ENCODE results near the gene SPI1.

Gene SPI1

DNA sequence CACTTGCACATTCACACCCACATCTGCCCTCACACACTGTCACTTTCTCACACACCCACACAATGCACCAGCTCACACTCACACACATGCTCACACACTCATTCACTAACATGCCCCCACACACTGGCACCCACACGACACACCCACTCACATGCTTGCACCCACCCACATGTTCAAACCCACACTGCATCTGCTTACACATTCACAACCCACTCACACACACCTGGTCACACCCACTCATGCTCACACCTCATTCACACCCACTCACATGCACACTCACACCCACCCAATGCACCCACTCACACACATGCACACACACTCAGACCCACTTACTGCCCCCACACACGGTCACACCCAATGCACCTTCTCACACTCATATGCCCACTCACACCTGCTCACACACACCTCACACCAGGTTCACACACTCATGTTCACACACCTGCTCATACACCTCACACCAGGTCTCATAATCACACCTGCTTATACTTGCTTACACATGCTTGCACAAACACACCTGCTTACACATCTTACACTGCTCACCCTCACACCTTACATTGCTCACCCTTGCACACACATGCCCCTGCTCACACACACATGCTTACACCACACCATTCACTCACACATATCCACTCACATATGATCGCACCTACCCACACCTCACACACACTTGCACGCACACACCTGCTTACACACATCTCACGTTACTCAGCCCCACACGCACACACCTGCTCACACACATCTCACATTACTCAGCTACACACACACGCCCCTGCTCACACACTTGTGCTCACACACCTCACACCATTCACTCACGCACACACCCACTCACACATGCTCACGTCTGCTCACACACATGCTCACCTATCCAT, 22.0 kb downstream of the SPI1 start:
- no peak for DNase-seq

DNA sequence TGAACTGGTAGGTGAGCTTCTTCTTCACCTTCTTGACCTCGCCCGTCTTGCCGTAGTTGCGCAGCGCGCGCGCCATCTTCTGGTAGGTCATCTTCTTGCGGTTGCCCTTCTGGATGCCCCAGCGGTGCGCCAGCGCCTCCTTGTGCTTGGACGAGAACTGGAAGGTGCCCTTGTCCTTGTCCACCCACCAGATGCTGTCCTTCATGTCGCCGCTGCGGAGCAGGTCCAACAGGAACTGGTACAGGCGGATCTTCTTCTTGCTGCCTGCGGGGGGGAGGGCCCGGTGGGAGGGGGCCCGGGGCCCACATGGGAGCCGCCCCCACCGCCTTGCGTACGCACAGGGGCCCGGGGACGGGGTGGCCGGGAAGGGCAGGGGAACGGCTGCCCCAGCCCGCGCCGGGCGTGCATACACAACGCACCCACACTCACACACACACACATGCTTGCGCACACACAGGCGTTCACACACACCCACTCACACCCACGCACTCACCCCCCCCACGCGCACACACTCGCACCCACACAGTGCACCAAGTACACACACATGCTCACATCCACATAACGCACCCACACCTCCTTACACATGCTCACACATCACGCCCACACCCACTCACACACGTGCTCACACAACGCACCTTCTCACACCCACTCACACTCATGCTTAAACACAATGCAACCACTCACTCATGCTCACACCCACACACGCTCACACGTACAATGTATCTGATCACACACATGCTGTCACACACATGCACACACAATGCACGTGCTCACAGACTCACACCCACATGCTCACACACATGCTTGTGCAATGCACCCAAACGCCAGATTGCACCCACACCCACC, 22.8 kb downstream of the SPI1 start:
- peak; percentile 93 for DNase-seq

DNA sequence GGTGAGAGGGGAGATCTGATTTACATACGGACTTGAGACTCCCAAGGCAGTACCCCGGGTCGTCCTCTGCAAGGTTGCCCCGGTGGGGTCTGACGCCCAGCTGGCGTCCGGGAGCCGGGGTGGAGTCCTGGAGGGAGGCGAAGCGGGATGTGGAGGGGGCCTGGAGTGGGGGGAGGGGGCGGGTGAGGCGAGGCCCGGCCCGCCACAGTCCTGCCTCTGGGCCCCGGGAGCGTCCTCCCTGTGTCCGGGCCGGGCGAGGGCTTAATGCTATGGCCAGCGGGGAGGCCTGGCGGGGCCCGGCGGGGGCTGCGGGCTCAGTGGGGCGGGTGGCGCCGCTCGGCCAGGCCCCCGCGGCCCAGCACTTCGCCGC, 23.4 kb downstream of the SPI1 start:
- no peak for DNase-seq

DNA sequence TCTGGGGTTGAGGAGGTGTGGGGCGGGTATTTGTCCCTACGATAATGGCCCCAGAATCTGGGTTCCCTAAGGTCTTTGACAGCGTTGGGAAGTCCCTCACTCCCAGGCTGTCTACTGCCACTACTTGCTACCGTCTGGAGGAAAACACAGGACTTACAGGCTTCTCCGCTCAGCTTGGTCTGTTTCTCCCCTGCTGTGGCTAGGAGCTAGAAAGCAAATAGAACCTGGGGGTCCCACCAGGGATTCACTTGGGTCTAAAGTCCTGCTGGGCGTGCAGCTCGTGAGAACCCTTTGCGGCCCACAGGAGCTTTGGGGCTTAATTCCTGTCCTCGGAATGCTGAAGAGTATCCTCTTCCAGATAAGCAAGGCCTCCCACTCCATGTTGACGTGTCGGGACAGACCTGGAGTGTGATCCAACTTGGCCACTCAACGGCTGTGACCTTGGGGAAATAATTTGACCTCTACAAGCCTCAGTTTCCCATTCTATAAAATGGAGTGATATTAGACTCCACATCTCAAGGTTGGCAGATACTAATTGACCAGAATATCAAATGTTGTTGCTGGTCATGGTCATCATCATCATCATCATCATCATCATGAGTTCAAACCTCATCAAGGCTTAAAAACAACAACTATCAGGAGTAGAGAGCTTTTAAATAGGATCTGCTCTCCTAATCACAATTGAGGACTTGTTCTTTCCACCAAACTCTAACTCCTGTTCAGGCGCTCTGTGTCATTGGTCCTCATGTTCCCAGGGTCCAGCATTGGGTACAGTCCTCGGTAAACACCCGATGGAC, 24.2 kb downstream of the SPI1 start:
- DNase-seq: no peak

DNA sequence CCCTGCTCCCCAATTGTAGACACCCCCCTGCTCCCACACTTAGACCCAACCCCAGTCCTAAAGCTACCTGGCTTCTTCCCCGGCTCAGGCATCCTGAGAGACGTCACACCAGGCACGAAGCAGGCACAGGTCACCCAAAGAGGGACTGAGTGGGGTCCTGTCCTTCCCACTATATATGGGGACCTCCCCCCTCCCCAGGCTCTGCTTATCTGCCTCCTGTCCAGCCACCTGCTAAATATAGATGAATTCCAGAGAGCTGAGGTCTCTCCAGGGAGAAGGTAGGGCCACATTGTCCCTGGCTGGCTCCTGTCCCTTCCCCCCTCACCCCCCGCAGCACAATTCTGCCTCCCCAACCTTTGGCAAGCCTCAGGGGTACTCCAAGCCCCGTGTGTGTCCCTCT, 25.8 kb downstream of the SPI1 start, which contains the start of gene MYBPC3:
MYBPC3 (minus strand) TSS at position 147 of the 400 bp plus-strand sequence; CDS start at position 92, 55 bp downstream.
- DNase-seq: no peak

DNA sequence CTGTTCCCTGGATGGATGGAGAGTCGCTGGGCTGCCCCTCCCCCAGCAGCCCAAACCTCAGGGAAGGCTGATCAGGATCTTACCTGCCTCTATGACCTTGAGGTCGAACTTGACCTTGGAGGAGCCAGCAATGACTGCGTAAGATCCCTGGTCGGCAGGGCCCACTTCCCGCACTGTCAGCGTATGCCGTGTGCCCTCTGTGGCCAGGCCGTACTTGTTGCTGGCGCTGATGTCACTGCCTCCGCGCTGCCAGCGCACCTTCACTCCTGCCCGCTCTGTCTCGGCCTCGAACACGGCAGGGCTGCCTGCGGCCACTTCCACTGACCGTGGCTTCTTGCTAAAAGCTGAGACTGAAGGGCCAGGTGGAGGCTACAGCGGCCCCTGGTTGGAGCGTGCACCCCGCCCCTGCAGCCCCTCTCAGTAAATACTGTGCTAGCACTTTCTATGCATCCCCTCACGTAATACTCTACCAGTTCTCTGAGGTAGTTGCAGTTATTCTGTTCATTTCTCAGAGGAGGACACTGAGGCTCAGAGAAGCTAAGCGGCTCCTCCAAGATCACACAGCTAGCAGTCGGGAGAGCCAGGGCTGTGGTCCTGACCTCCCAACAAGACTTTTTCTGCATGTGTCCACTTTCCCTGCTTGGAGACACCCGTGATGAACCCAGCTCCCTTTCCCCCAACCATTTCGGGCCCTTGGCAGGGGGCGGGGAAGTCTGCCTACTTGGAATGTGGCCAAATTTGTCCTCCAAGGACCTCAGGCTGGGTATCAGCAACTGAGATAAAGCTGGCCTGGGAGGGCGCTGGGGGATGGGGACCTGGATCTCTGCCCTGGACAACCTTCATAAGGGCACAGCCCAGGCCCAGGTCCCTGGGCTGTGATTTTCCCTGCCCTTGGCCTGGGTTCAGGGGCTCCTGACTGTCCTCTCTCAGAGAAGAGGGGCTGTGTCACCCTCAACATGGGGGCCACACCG, 26.9 kb downstream of the SPI1 start:
- DNase-seq: no peak

DNA sequence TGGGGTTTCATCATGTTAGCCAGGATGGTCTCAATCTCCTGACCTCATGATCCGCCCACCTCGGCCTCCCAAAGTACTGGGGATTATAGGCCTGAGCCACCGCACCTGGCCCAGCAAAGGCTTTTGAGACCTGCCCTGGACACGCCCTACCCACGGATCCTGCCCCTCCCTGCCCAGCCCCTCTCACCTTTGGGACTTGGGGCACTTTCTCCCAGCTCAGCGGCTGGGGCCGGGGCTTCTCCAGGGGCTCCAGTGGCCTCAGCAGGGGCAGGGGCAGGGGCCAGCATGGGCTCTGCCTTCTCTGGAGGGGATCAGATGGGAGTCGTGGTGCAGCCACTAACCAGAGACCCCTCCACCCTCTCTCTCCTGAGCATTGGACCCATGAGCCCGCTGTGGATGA, 28.0 kb downstream of the SPI1 start:
- no peak for DNase-seq

DNA sequence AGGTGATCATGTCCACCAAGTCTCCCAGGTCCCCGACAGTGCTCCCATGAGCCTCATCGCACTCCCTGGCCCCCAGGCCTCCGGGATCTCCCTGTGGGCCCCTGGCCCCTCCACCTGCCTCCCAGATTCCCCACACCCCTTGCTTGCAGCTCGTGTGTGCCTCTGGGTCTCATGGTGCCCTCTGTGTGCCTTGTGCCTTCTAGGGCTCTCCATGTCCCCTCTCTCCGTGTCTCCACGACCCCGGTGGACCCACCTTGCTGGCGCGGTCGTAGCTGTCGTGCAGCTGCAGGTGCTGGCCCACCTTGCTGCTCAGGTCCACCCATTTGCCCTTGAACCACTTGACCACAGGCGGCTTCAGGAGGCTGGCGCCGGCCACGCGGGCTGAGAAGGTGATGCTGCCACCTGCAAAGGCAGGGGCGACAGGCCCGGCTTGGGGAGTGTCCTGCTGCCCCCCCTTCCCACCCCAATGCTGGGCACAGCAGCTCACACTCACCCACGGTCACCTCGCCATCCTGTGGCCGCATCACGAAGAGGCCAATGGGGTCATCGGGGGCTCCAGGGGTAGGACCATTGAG, 28.7 kb downstream of the SPI1 start:
- no peak for DNase-seq

DNA sequence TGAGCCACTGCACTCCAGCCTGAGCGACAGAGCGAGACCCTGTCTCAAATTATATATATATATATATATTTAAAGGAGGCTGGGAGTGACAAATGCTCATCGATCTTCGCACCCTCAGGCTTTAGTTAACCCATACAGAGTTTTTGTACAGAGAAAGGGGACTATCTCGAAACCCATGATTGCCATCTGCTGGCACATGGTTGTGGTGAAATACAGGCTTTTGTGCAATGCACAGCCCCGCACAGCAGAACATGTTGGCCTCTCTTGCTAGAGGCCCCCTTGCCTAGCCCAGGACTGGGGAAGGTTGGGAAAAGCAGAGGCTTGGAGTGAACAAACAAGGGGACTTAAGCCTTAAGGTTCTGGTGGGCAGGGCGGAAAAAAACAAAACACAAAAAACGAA, 29.5 kb downstream of the SPI1 start:
- peak; percentile 64 for DNase-seq

DNA sequence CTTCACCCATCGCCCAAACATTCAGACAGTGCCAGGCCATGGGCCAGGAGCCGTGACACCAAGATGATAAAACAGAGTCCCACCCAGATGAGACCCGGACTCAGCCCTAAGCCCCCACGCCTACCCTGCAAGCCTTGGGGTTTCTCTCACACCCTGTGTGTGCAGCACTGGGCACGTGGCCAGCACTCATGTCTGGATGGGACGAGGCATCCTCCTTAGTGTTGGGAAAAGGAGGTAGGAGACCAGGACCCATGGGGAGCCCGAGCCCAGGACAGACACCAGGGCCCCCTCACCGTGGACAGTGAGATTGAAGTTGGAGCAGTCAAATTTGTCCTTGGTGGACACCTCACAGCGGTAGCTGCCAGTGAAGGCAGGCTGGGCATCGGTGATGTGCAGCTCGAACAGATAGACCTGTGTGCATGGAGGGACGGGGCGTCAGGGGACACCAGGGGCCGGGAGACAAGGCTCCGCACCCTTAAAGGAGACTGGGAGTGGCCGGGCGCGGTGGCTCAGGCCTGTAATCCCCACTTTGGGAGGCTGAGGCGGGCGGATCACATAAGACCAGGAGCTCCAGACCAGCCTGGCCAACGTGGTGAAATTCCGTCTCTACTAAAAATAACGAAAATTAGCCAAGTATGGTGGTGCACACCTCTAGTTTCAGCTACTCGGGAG, 30.1 kb downstream of the SPI1 start:
- DNase-seq: no peak

DNA sequence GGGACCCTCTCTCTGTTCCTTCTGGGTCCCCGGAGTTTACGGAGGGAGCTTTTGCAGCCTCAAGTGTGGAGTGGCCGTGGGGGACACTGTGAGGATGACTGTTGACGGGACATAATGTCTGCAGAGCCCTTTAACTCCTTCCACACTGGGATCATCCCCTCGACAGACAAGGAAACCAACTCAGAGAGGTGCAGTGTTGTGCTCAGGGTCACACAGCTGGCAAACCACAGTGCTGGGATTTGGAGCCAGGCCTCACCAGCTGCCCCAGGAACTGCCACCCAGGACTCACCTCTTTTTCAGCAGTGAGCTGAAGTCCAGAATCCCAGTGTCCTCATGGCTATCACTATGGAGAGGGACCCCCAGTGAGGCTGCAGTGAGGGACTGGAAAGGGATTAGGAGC, 31.2 kb downstream of the SPI1 start:
- no peak for DNase-seq

DNA sequence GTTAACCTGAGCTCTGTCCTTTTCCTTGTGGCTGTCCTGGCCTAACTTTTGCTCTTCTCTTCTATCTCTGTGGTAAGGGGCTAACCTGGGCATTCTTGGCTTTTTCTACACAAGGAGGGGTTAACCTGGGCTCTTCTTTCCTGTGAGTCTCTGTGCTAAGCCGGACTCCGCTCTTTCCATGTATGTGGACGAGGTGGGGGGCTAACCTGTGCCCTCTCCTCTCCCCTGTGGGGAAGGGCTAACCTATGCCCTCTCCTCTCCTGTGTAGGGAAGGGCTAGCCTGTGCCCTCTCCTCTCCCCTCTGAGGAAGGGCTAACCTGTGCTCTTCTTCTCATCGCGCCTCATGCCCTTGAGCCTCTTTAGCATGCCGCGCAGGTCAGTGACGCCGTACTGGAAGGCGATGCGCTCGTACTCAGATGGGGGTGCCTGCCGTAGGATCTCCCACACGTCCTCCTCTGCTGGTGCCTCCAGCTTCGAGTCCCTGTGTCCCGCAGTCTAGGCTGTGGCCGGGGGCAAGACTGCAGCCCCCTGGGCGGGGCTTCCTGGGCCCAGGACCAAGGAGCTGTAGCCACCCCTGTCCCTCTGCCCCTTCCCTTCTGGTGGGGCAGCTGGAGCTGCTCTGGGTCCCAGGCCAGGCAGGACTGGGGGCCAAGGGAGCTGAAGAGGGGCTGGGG, 32.3 kb downstream of the SPI1 start:
- DNase-seq: no peak

DNA sequence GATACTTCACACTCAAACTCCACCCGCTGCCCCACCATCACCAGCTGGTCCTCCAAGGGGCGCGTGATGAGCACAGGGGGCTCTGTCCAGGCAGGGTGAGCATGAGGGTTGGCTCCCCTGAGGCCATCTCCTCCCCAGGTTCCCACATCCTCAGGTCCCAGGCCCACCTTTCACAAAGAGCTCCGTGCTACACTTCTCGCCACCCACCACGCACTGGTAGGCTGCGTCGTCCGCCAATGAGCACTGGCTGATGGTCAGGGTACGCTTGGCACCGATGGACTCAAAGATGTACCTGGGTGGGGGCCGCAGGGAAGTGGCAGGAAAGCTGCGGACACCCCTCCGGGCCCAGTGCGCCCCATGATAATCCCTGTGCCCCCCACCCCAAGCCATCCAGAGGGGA, 35.5 kb downstream of the SPI1 start:
- no peak for DNase-seq

DNA sequence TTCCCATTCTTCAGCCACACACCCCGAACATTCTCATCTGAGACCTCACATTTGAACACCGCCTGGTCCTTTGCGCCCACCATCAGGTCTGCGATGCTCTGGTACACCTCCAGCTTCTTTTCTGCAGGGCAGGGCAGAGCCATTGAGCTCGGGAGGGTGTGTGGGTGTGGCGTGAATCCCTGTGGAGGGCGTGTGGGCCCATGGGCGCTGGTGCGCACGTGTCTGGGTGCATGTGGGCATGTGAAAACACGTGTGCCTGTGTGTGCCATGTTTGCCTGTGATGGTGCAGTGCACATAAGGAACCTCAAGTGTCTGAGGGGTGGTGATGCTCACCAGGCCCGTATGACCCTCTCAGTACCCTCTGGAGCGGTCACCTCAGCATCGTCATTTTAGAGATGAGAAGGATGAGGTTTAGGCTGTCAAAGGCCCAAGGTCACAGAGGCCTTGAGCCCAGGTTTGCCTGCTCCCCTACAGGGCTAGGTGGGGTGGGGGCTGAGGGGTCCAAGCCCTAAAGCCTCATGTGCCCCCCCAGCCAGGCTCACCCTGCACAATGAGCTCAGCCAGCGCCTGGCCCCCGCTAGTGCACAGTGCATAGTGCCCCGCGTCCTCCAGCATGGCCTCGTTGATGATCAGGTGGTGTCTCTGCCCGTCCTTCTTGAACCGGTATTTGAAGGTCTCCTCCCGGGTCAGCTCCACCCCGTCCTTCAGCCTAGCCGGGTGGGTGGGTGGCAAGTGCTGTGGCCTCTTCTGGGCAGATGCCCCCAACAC, 36.1 kb downstream of the SPI1 start:
- DNase-seq: no peak

DNA sequence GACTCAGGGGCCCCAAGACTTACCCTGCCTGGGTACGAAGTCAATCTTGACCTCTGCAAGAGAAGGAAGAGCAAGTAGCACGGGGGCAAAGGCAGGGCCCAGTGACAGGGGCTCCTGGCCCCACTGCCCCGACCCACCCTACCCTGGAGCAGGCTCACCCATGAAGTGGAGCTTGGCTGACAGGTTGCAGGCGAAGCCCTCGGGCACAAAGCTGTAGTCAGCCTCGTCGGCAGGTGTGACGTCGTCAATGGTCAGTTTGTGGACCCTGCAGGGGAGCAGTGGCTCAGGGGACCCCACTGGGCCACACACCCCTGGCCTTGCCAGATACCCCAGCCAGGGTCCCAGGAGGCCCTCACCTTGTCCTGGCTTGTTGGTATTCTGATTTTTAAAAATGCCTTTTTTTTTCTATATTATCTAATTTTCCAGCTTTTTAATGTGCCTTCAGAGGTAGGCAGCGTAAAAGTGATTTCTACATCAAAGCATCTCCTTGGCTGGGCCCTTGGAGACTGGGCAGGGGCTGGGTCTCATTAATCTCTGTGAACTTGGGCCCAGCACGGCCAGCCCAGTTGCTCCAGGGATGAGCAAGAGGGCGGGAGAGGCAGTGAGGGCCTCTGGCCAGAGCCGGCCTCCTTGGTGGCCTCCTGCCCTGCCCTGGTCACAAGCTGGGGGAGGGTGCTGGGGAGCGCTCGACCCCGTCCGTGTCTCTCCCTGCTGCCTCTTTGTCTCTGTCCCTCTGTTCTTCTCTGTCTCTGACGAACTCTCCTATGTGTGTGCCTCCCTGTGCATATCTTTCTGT, 37.2 kb downstream of the SPI1 start:
- DNase-seq: no peak

DNA sequence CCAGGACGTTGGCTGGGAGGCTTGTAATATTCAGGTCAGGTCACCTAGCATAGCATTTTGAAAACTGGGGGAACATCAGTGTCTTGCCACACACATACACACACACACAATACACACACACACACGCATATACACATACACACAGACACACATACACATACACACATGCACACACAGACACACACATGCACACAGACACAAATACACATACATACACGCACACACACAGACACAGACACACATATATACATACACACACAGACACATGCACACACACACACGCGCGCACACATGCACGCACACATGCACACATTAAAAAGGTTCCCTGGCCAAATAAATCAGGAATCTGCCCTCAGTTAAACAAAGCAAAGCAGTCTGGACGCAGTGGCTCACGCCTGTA, 38.3 kb downstream of the SPI1 start:
- DNase-seq: no peak

DNA sequence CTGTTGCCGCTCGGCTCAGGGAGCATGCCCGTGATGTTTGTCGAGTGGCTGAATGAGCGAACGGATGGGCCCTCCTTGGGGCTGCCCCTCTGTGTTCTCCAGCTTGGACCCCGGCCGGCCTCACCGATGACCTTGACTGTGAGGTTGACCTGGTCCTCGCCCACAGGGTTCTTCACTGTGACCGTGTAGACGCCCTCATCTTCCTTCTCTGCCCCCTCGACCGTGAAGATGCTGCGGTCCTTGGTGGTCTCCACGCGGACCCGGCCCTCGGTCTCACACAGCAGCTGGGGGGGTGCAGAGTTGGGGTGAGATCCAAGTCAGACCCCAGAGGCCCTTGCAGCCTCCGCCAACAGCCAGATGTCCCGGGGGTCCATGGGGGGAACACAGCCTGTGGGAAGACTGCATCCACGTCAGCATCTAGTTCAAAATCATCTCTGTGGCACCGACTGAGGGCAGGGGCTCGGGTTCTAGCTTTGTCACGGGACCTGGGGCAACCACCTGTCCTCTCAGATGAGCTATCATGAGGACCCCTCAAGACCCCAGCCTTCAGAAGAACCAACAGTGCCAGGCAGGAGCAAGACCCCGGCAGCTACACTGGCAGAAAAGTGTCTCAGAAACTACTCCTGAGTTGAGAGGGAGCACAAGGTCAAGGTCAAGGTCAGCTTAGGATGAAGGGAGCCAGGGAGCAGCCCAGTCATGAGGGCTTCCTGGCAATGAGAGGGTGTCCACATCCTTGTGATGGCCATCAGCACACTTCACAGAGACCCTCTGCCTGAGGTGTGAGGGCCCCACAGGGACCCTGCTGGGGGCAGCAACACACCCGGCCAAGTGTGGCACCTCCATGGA, 39.7 kb downstream of the SPI1 start:
- DNase-seq: no peak
